GM06990 (cell line): Measurements from ENCODE around the gene DLG2.

Experiments used
- DNase-seq: peaks from one replicate; pipeline ENCODE4 v3.0.0-alpha.2; 2011; ENCODE audit not compliant: insufficient read length; ENCODE audit errors: extremely low read depth
- H3K27me3 ChIP-seq: replicated peaks from 2 replicates; pipeline ENCODE4 v1.6.0; 2011; ENCODE audit warnings: low read length; ENCODE audit not compliant: control insufficient read depth, insufficient read depth
- H3K36me3 ChIP-seq: 2 replicates; pipeline ENCODE4 v1.5.1; 2011; ENCODE audit warnings: low read length; ENCODE audit not compliant: control insufficient read depth, insufficient read depth
- H3K4me3 ChIP-seq: replicated peaks from 2 replicates; pipeline ENCODE4 v1.5.1; 2011; ENCODE audit warnings: low read depth, mild to moderate bottlenecking, control low read depth, low read length
- TF ChIP-seq, protein P1 (sequence below): IDR thresholded peaks from 2 replicates; pipeline ENCODE4 v1.5.1; 2011; ENCODE audit warnings: low read length, control low read depth, mild to moderate bottlenecking, inconsistent platforms; ENCODE audit not compliant: insufficient read depth, poor library complexity, severe bottlenecking

Gene DLG2

DNA sequence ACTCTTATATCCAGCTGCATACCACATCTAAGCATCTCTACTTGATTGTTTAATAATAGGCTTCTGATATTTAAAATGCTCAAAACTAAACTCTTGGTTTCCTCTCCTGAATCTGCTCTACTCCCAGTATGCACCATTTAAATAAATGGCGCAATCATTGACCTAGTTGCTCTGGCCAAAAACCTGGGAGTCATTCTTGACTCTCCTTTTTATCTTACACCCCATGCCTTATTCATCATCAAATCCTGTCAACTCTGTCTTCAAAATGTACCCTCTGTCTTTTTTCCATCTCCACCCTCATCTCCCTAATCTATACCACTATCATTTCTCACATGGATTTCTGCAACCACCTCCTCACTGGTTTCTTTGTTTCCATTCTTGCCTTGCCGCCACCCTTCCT, 1941.4 kb downstream of the DLG2 start:
- H3K27me3 ChIP-seq = no peaks in the 10 kb centered on the region
- DNase-seq = no peak
- no peak overlapping the region for H3K4me3 ChIP-seq
- H3K36me3 ChIP-seq = no peaks in the 10 kb centered on the region
- TF ChIP-seq, protein P1, sequence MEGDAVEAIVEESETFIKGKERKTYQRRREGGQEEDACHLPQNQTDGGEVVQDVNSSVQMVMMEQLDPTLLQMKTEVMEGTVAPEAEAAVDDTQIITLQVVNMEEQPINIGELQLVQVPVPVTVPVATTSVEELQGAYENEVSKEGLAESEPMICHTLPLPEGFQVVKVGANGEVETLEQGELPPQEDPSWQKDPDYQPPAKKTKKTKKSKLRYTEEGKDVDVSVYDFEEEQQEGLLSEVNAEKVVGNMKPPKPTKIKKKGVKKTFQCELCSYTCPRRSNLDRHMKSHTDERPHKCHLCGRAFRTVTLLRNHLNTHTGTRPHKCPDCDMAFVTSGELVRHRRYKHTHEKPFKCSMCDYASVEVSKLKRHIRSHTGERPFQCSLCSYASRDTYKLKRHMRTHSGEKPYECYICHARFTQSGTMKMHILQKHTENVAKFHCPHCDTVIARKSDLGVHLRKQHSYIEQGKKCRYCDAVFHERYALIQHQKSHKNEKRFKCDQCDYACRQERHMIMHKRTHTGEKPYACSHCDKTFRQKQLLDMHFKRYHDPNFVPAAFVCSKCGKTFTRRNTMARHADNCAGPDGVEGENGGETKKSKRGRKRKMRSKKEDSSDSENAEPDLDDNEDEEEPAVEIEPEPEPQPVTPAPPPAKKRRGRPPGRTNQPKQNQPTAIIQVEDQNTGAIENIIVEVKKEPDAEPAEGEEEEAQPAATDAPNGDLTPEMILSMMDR = no peak

DNA sequence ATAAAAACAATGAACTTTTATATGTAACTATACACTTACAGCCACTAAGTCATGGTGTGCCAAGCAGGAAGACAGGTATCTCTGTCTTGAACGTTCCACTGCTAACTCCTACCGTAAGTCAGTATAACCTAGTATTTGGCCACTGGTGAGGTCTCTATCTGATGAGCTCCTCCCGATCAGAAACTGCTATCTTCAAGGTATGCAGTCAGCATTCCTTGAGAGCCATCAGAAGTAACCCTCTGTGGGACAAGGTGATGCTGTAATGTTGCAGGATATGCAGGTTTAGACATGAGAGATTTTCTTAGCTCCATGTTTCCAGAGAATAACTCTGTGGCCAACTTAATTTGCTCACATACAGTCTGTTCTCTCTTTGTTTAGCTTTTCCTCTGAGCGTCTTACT, 1943.1 kb downstream of the DLG2 start:
- no peak for DNase-seq
- TF ChIP-seq, protein P1 = no peak
- H3K4me3 ChIP-seq = no peak overlapping the region
- no peaks in the 10 kb centered on the region for H3K36me3 ChIP-seq
- H3K27me3 ChIP-seq = no peaks in the 10 kb centered on the region

DNA sequence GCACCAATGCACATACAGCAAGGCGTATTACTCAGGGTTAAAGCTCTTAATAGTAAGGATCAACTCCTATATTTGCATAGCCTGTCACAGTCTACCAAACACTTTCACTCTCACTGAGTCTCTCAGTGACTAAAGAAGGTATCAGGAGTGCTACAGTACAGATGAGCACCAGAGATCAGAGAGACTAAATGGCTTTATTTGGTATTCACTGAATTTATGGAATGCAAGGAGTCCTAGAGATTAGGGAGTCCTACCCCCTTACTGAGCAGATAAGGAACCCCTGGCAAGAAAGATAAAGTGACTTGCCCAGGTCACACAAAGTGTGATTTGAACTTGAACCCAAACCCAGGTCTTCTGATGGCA, 1944.6 kb downstream of the DLG2 start:
- Histone ChIP-seq H3K36me3 (no peaks in the 10 kb centered on the region), H3K27me3 (no peaks in the 10 kb centered on the region), H3K4me3 (no peak overlapping the region)
- DNase-seq = peak; percentile 9
- TF ChIP-seq, protein P1 = no peak

DNA sequence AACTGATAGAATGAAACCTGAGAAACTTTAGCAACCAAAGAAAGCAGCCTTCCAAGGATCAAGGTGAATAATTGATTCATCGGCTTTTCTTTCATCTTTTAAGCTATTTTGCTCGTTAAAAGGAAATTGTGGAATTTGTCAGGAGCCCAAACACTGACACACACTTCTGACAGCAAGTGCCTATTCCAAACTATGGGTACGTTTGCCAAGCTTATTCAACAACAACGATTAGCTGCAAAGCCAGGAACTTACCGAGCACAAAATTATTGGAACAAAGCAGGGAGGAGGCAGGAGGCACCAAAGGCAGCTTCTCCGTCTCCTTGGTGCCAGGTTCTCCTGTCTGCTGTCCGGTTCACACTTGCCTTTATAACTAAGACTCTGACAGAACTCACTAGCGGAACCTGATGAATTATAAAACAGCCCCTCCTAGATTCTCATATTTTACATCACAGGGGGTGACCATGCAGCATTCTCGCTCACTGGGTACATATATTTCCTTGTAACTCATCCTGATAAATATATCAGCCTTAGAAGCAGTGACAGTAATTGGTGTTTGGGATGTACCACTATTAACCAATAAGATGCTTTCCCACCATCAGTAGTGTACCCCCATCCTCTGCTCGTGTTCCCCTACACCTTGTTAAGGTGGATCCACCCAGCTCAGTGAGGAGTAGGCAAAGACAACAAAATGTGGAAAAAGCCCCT, 1945.1 kb downstream of the DLG2 start:
- TF ChIP-seq, protein P1 = no peak
- Histone ChIP-seq H3K36me3 (no peaks in the 10 kb centered on the region), H3K4me3 (peak overlapping the region; percentile 53), H3K27me3 (no peaks in the 10 kb centered on the region)
- DNase-seq = no peak

DNA sequence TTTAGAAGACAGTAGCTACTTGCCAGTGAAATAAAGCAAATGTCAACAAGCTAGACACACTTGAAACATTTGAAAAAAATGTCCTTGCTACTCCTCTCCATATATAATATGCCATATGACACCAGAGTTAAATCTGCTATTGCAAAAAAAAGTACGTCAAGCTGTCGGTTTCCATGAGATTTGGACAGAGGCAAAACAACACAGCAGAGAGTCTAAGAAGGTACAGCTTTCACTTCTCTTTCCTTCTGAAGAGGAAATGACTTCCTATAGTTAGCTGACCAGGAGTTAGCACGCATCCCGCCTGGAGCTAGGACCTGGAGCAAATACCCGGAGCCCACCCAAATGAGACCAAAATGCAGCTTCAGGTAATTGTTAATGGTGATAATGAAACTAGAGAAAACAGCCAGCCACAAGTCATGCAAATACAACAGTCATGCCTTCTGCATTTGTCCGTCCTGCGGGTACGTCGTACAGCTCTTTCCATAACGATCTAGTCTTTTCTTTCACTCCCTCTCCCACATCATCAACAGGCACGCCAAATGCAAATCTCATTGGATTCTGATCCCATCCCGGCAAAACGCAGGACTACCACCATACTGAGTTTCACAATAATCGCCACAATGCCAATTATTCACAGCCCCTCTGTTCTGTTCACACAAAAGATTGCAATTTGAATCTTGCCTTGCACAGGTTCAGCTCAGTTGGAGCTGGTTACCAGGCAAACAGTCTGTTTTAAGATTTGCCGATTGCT, 1945.9 kb downstream of the DLG2 start:
- TF ChIP-seq, protein P1 = no peak
- Histone ChIP-seq H3K27me3 (no peaks in the 10 kb centered on the region), H3K36me3 (no peaks in the 10 kb centered on the region), H3K4me3 (peak overlapping the region; percentile 53)
- peak; percentile 15 for DNase-seq
